H1 (cell line): Measurements from ENCODE around the gene CALM1. TPM values are rescaled to one million over a fixed set of nuclear protein-coding genes. Genes with fewer than 3 reads are reported as not detected.

Experiments used
- CTCF ChIA-PET: fragments of 300-600 bp; sonication (Branson Sonifier 250); formaldehyde crosslinking; loops from one replicate; lab custom pipeline; 2021; ENCODE audit not compliant: partially characterized antibody; lab: Charles Lee
- POLR2A ChIA-PET: fragments of 300-600 bp; sonication (Branson Sonifier 250); formaldehyde crosslinking; loops from one replicate; lab custom pipeline; 2021; ENCODE audit warnings: inconsistent platforms; ENCODE audit not compliant: partially characterized antibody; lab: Charles Lee
- DNase-seq, 2 experiments: peaks; one replicate each; pipeline versions ENCODE4 v3.0.0 to v3.0.0-alpha.2; 2010 to 2022; ENCODE audit warnings: low spot score in 2 of 2, low read depth in 1 of 2, mixed read lengths in 1 of 2
- FAIRE-seq: peaks from 2 replicates; lab custom pipeline; 2011; peaks lifted over from hg19 to GRCh38; lab: Jason Lieb, UNC
- H2AFZ ChIP-seq: 2 replicates; pipeline ENCODE4 v1.8.1; 2012; ENCODE audit warnings: low read length, inconsistent platforms
- H2AK5ac ChIP-seq: 2 replicates; pipeline ENCODE4 v1.6.1; 2013; ENCODE audit warnings: low read depth, low read length
- H2BK120ac ChIP-seq: replicated peaks from 2 replicates; pipeline ENCODE3; 2013; ENCODE audit warnings: low read depth, low read length, inconsistent platforms
- H2BK12ac ChIP-seq: 2 replicates; pipeline ENCODE4 v1.6.1; 2013; ENCODE audit warnings: low read depth, low read length
- H2BK15ac ChIP-seq: 2 replicates; pipeline ENCODE4 v1.6.1; 2013; ENCODE audit warnings: low read length
- H2BK20ac ChIP-seq: 2 replicates; pipeline ENCODE4 v1.6.1; 2013; ENCODE audit warnings: low read length
- H2BK5ac ChIP-seq: 2 replicates; pipeline ENCODE4 v1.6.1; 2013; ENCODE audit warnings: low read depth, low read length
- H3K14ac ChIP-seq: 2 replicates; pipeline ENCODE4 v1.6.1; 2013; ENCODE audit warnings: inconsistent platforms; ENCODE audit not compliant: insufficient read length
- H3K18ac ChIP-seq: 2 replicates; pipeline ENCODE4 v1.6.1; 2013; ENCODE audit warnings: low read length; ENCODE audit errors: extremely low read depth
- H3K23ac ChIP-seq: 2 replicates; pipeline ENCODE4 v1.6.1; 2013; ENCODE audit warnings: inconsistent platforms; ENCODE audit not compliant: insufficient read length
- H3K23me2 ChIP-seq: 2 replicates; pipeline ENCODE4 v1.6.1; 2013; ENCODE audit warnings: low read depth, low read length
- H3K27ac ChIP-seq: 2 replicates; pipeline ENCODE4 v1.6.1; 2011; ENCODE audit warnings: low read depth, low read length, inconsistent platforms
- H3K27me3 ChIP-seq, 4 experiments: replicated peaks in 1 of 4; 1 replicate in 1 of 4; 2 replicates in 3 of 4; pipeline versions ENCODE4 v1.6.1 to v1.8.1; 2011 to 2013; ENCODE audit warnings: low read length in 3 of 4, mild to moderate bottlenecking in 3 of 4, inconsistent platforms in 2 of 4, mixed read lengths in 2 of 4, moderate library complexity in 1 of 4; ENCODE audit not compliant: control insufficient read depth in 3 of 4, insufficient read depth in 3 of 4; ENCODE audit errors: extremely low read depth in 1 of 4
- H3K36me3 ChIP-seq, 4 experiments: 2 replicates each; pipeline versions ENCODE4 v1.6.1 to v1.8.1; 2011 to 2013; ENCODE audit warnings: mild to moderate bottlenecking in 4 of 4, low read length in 3 of 4, moderate library complexity in 2 of 4, control low read depth in 1 of 4, inconsistent platforms in 1 of 4; ENCODE audit not compliant: insufficient read depth in 4 of 4, control insufficient read depth in 2 of 4
- H3K4ac ChIP-seq: replicated peaks from 2 replicates; pipeline ENCODE3; 2013; ENCODE audit warnings: low read length, low read depth, mixed read lengths, inconsistent platforms; ENCODE audit not compliant: insufficient read length
- H3K4me1 ChIP-seq, 4 experiments: replicated peaks in 1 of 4; 1 replicate in 1 of 4; 2 replicates in 3 of 4; pipeline versions ENCODE4 v1.6.1 to v1.8.1; 2011 to 2013; ENCODE audit warnings: low read length in 3 of 4, inconsistent platforms in 2 of 4, mixed read lengths in 1 of 4; ENCODE audit not compliant: insufficient read depth in 4 of 4, control insufficient read depth in 3 of 4
- H3K4me2 ChIP-seq, 2 experiments: 2 replicates each; pipeline versions ENCODE4 v1.6.1 to v1.8.1; 2011 to 2013; ENCODE audit warnings: low read depth in 2 of 2, low read length in 2 of 2, control low read depth in 1 of 2, inconsistent platforms in 1 of 2, mild to moderate bottlenecking in 1 of 2; ENCODE audit not compliant: insufficient read depth in 1 of 2
- H3K4me3 ChIP-seq, 4 experiments: fragments of 200-600, 300-600 bp in 1 of 4; sonication (generic), shearing (Covaris generic), sonication (Bioruptor Twin) in 1 of 4; 2 replicates each; pipeline versions ENCODE4 v1.5.1 to v1.8.1; 2011 to 2016; ENCODE audit warnings: low read length in 4 of 4, low read depth in 3 of 4, control low read depth in 2 of 4, inconsistent platforms in 2 of 4, mild to moderate bottlenecking in 2 of 4, mixed read lengths in 1 of 4, moderate library complexity in 1 of 4; ENCODE audit not compliant: insufficient read depth in 2 of 4; ENCODE audit errors: extremely low read depth in 1 of 4
- H3K56ac ChIP-seq: replicated peaks from 2 replicates; pipeline ENCODE3; 2013; ENCODE audit warnings: low read depth, mild to moderate bottlenecking, mixed read lengths, low read length, inconsistent platforms; ENCODE audit not compliant: insufficient read length
- H3K79me1 ChIP-seq: 2 replicates; pipeline ENCODE4 v1.6.1; 2013; ENCODE audit warnings: low read depth, low read length, control low read depth
- H3K79me2 ChIP-seq, 2 experiments: 2 replicates each; pipeline versions ENCODE4 v1.6.1 to v1.8.1; 2012 to 2013; ENCODE audit warnings: low read length in 2 of 2, mild to moderate bottlenecking in 2 of 2, inconsistent platforms in 1 of 2; ENCODE audit not compliant: insufficient read depth in 2 of 2, control insufficient read depth in 1 of 2
- H3K9ac ChIP-seq, 4 experiments: replicated peaks in 1 of 4; 1 replicate in 1 of 4; 2 replicates in 3 of 4; pipeline versions ENCODE4 v1.6.1 to v1.8.1; 2011 to 2013; ENCODE audit warnings: low read depth in 3 of 4, low read length in 3 of 4, control low read depth in 2 of 4, mild to moderate bottlenecking in 2 of 4, moderate library complexity in 2 of 4, inconsistent platforms in 1 of 4; ENCODE audit errors: extremely low read depth in 1 of 4
- H3K9me3 ChIP-seq, 2 experiments: 2 replicates each; pipeline versions ENCODE4 v1.6.1 to v1.8.1; 2012 to 2013; ENCODE audit warnings: mild to moderate bottlenecking in 2 of 2, moderate library complexity in 2 of 2, control low read depth in 1 of 2, inconsistent platforms in 1 of 2, low read depth in 1 of 2, low read length in 1 of 2, mixed read lengths in 1 of 2; ENCODE audit not compliant: insufficient read depth in 2 of 2
- H4K20me1 ChIP-seq, 2 experiments: replicated peaks in 1 of 2; 2 replicates each; pipeline versions ENCODE3 to v1.8.1; 2011 to 2013; ENCODE audit warnings: inconsistent platforms in 2 of 2, low read length in 2 of 2, mild to moderate bottlenecking in 1 of 2; ENCODE audit not compliant: insufficient read depth in 2 of 2, control insufficient read depth in 1 of 2
- H4K5ac ChIP-seq: 2 replicates; pipeline ENCODE4 v1.6.1; 2013; ENCODE audit warnings: low read length, low read depth, mixed read lengths, inconsistent platforms; ENCODE audit not compliant: insufficient read length
- H4K8ac ChIP-seq: 2 replicates; pipeline ENCODE4 v1.8.0; 2013; ENCODE audit warnings: mild to moderate bottlenecking, moderate library complexity, low read length, inconsistent platforms; ENCODE audit not compliant: insufficient read depth; ENCODE audit errors: extremely low read depth
- H4K91ac ChIP-seq: replicated peaks from 2 replicates; pipeline ENCODE3; 2013; ENCODE audit warnings: low read length, mixed read lengths, inconsistent platforms; ENCODE audit not compliant: insufficient read length
- BRCA1 ChIP-seq: IDR thresholded peaks from 2 replicates; pipeline ENCODE4 v1.6.1; 2012; ENCODE audit warnings: low read depth, low read length, improper control_type of control experiment
- CBX5 ChIP-seq: fragments of 300-800, 300-1000 bp; sonication (generic); IDR thresholded peaks from 2 replicates; pipeline ENCODE4 v1.7.1; 2016; ENCODE audit warnings: antibody characterized with exemption, low read length, low read depth
- RNF2 ChIP-seq: fragments of 200-900, 300-1000 bp; sonication (generic); IDR thresholded peaks from 2 replicates; pipeline ENCODE4 v1.7.1; 2016; ENCODE audit warnings: borderline replicate concordance, low read depth, mild to moderate bottlenecking, antibody characterized with exemption, low read length; ENCODE audit not compliant: poor library complexity, severe bottlenecking; ENCODE audit errors: missing control alignments
- SIX5 ChIP-seq: IDR thresholded peaks from 2 replicates; pipeline ENCODE4 v1.6.1; 2011; ENCODE audit warnings: mild to moderate bottlenecking, low read depth, low read length
- WGBS, 2 experiments: shearing (Covaris generic) in 1 of 2; methylation state at CpG; one replicate each; pipeline versions ENCODE4 v1.1.6 to v1.1.7; 2013 to 2015; ENCODE audit warnings: low lambda C conversion rate in 2 of 2, mixed read lengths in 2 of 2, inconsistent platforms in 1 of 2, low coverage in 1 of 2, missing lambda C conversion rate in 1 of 2; ENCODE audit not compliant: insufficient replicate concordance in 2 of 2, insufficient coverage in 1 of 2, insufficient read length in 1 of 2; ENCODE audit errors: extremely low coverage in 1 of 2, missing lambda C conversion rate in 1 of 2; 5-methylcytosine and 5-hydroxymethylcytosine counted together
- polyA plus RNA-seq, 7 experiments: library from polyadenylated mRNA; depleted of rRNA in 3 of 7; stranded (reverse) in 5 of 7; unstranded in 2 of 7; fragments of >200 nt in 5 of 7; fragments of 200-250 nt in 2 of 7; gene quantifications; 1 replicate in 5 of 7; 2 replicates in 1 of 7; 4 replicates in 1 of 7; pipeline versions ENCODE4 v1.2.1 to v1.2.3, GENCODE V29; 2011 to 2013; ENCODE audit warnings: missing spikeins in 2 of 7, mixed read lengths in 2 of 7
- total RNA-seq: library from RNA; stranded (reverse); fragmentation: NEBNext Ultra II Directional; extraction: Animal tissue kit (Norgen Biotek cat#: 25700); gene quantifications from 2 replicates; pipeline ENCODE4 v1.2.1, GENCODE V29; 2021

Gene CALM1
- total and polyA plus RNA-seq, 2 of the 8 experiments (the other 6 are each of a cell fraction or from before 2014, with no cell fraction given): 285 to 422 TPM

DNA sequence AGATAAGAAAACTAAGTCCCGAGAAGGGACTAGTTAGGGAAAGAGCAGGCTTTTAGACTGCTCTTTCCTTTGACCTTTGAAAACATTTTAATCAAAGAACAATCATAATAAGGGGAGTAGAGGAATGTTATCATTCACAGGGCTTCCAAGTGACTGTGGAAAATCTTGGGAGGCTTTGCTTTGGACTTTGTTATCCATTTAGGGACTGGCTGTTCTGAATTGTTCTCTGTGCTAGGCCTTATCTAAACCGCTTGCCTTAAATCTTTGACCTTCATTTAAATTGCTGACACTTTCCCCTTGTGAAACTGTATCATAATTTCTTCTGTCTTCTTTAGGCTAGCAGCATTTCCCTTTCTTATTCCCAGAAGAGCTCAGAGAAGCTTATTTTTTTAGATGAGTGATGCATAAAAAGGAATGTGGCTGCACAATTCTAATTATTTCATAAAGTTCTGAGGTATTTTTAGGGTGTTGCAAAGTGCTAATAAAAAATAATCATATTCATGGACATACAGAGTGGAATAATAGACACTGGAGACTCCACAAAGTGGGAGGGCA, 9.5 kb upstream of the CALM1 start:
- 95% methylated on average over 2 of the region's 2 CpGs; no CpG with 5 or more reads in 1 of the 2 experiments for WGBS, 2 experiments
- Histone ChIP-seq H2AFZ (no peak overlapping the region), H3K4ac (no peak overlapping the region), H3K23me2 (peaks cover 9% of the 10 kb centered on the region; the same call in 1 of the 2 replicates), H3K56ac (no peak overlapping the region), H4K20me1 (no peaks in the 10 kb centered on the region), H3K79me1 (no peaks in the 10 kb centered on the region), H2BK15ac (no peak overlapping the region), H3K79me2 (no peaks in the 10 kb centered on the region), H3K27ac (no peak overlapping the region), H3K4me2 (no peak overlapping the region), H4K91ac (no peak overlapping the region), H2BK20ac (no peak overlapping the region), H3K18ac (no peak overlapping the region), H4K8ac (no peak overlapping the region), H2AK5ac (no peak overlapping the region), H3K36me3 (no peaks in the 10 kb centered on the region), H2BK12ac (no peak overlapping the region), H2BK5ac (no peak overlapping the region), H3K9me3 (no peaks in the 10 kb centered on the region), H4K5ac (no peak overlapping the region), H3K14ac (no peak overlapping the region), H3K27me3 (peaks cover 0 to 3% (median 0%) of the 10 kb centered on the region in 4 experiments; a peak in 1 of 7 replicates), H3K23ac (no peak overlapping the region), H3K9ac (no peak overlapping the region), H3K4me3 (no peak overlapping the region), H2BK120ac (no peak overlapping the region), H3K4me1 (peaks cover 0 to 9% (median 4%) of the 10 kb centered on the region in 4 experiments; a peak in 4 of 7 replicates)
- FAIRE-seq (no peak), DNase-seq (no peak)
- CTCF ChIA-PET: interaction anchor here (0.7 kb wide), 1 partner anchor 442 kb away, joined by 4 read pairs; no protein-coding TSS in a partner anchor
- POLR2A ChIA-PET: interaction anchor here (8.9 kb wide), 1 partner anchor 9 kb away, joined by 104 read pairs; the partner anchor contains the start of gene CALM1
- no peak for TF ChIP-seq CBX5
- no peak for TF ChIP-seq SIX5
- no peak for TF ChIP-seq RNF2
- no peak for TF ChIP-seq BRCA1
- TF ChIP-seq, all 59 proteins: peak for 0
